HCT116 (cell line): Measurements from ENCODE around the gene SCGB1D2. TPM values are rescaled to one million over a fixed set of nuclear protein-coding genes. Genes with fewer than 3 reads are reported as not detected.

Source experiments
- ATAC-seq: fragments of 200-7000 bp; cut with Tn5 transposase; 2 replicates; pipeline ENCODE4 v1.9.1; 2020; ENCODE audit warnings: mild to moderate bottlenecking, moderate library complexity
- BruUV-seq: library from RNA; stranded (reverse); fragments of 400-500 nt; replicated peaks from 2 replicates; lab custom pipeline; 2021; lab: Mats Ljungman, UMichigan
- CTCF ChIA-PET: fragments of 300-600 bp; sonication (Branson Sonifier 250); formaldehyde crosslinking; loops from one replicate; lab custom pipeline; 2021; ENCODE audit warnings: antibody characterized with exemption; lab: Charles Lee
- POLR2A ChIA-PET: fragments of 300-600, 350-600 bp; sonication (Branson Sonifier 250); formaldehyde crosslinking; loops from one replicate; lab custom pipeline; 2021; ENCODE audit warnings: antibody characterized with exemption; lab: Charles Lee
- RAD21 ChIA-PET, 2 experiments: fragments of 300-600 bp; sonication (Branson Sonifier 250); formaldehyde crosslinking; loops; one replicate each; lab custom pipeline; 2023; ENCODE audit warnings: low total read pairs in 2 of 2; ENCODE audit not compliant: uncharacterized antibody in 2 of 2, unreplicated experiment in 2 of 2, low non-redundant PET in 1 of 2; lab: Charles Lee
- DNase-seq: peaks from one replicate; pipeline ENCODE4 v3.0.0-alpha.2; 2010; ENCODE audit warnings: low read depth, low spot score
- H2AFZ ChIP-seq: fragments of 200-600 bp; shearing (Covaris generic), sonication (generic); 2 replicates; pipeline ENCODE4 v1.6.1; 2017; ENCODE audit warnings: low read depth, mixed run types, mixed read lengths, antibody characterized with exemption, low read length; ENCODE audit not compliant: poor library complexity, severe bottlenecking
- H3K27ac ChIP-seq: 2 replicates; pipeline ENCODE4 v1.5.1; 2012; ENCODE audit warnings: low read depth, low read length
- H3K27me3 ChIP-seq: fragments of 200-600 bp; sonication (generic); 2 replicates; pipeline ENCODE4 v1.6.1; 2016; ENCODE audit warnings: mixed run types, low read length, mixed read lengths; ENCODE audit not compliant: insufficient read depth
- H3K36me3 ChIP-seq, 2 experiments: fragments of 200-500 bp in 1 of 2; fragments of 200-600 bp in 1 of 2; sonication (Bioruptor generic) in 1 of 2; sonication (generic) in 1 of 2; 2 replicates each; pipeline versions ENCODE4 v1.5.1 to v1.6.1; 2014 to 2016; ENCODE audit warnings: low read length in 2 of 2, inconsistent platforms in 1 of 2, mixed read lengths in 1 of 2, mixed run types in 1 of 2; ENCODE audit not compliant: insufficient read depth in 2 of 2, control insufficient read depth in 1 of 2
- H3K4me1 ChIP-seq, 2 experiments: fragments of 200-600 bp in 1 of 2; sonication (generic) in 1 of 2; 2 replicates each; pipeline versions ENCODE4 v1.5.1 to v1.6.1; 2012 to 2017; ENCODE audit warnings: low read length in 2 of 2, inconsistent platforms in 1 of 2, mild to moderate bottlenecking in 1 of 2, mixed read lengths in 1 of 2, mixed run types in 1 of 2, moderate library complexity in 1 of 2; ENCODE audit not compliant: insufficient read depth in 2 of 2, control insufficient read depth in 1 of 2
- H3K4me2 ChIP-seq: fragments of 200-600 bp; sonication (generic); 2 replicates; pipeline ENCODE4 v1.6.1; 2017; ENCODE audit warnings: mixed run types, low read length, mixed read lengths
- H3K4me3 ChIP-seq, 2 experiments: fragments of 200-600 bp in 1 of 2; sonication (generic) in 1 of 2; replicated peaks in 1 of 2; 2 replicates each; pipeline ENCODE4 v1.5.1; 2011 to 2016; ENCODE audit warnings: low read length in 2 of 2, control low read depth in 1 of 2, low read depth in 1 of 2, mild to moderate bottlenecking in 1 of 2, mixed read lengths in 1 of 2, mixed run types in 1 of 2
- H3K79me2 ChIP-seq: fragments of 200-600 bp; sonication (generic); 2 replicates; pipeline ENCODE4 v1.6.1; 2017; ENCODE audit warnings: mild to moderate bottlenecking, mixed run types, low read length, moderate library complexity, mixed read lengths; ENCODE audit not compliant: insufficient read depth
- H3K9ac ChIP-seq: fragments of 200-600 bp; sonication (generic); 2 replicates; pipeline ENCODE4 v1.6.1; 2016; ENCODE audit warnings: low read length, mixed read lengths
- H3K9me2 ChIP-seq: fragments of 200-600 bp; sonication (generic), shearing (Covaris generic); 2 replicates; pipeline ENCODE4 v1.6.1; 2017; ENCODE audit warnings: mixed run types, mild to moderate bottlenecking, moderate library complexity; ENCODE audit not compliant: insufficient read depth
- H3K9me3 ChIP-seq, 2 experiments: fragments of 200-500 bp in 1 of 2; fragments of 200-600 bp in 1 of 2; sonication (Bioruptor generic) in 1 of 2; sonication (generic) in 1 of 2; 2 replicates each; pipeline ENCODE4 v1.6.1; 2014 to 2017; ENCODE audit warnings: low read length in 2 of 2, mixed read lengths in 2 of 2, inconsistent platforms in 1 of 2, low read depth in 1 of 2, mild to moderate bottlenecking in 1 of 2, mixed run types in 1 of 2, moderate library complexity in 1 of 2; ENCODE audit not compliant: control insufficient read depth in 1 of 2, insufficient read depth in 1 of 2
- H4K20me1 ChIP-seq: fragments of 200-600 bp; sonication (generic), shearing (Covaris generic); 2 replicates; pipeline ENCODE4 v1.6.1; 2017; ENCODE audit warnings: mixed run types, mild to moderate bottlenecking, moderate library complexity; ENCODE audit not compliant: insufficient read depth
- CBX3 ChIP-seq: IDR thresholded peaks from 2 replicates; pipeline ENCODE4 v1.6.1; 2012; ENCODE audit warnings: low read depth
- CTCF ChIP-seq, 3 experiments: fragments of 200-600 bp in 1 of 3; sonication (generic) in 1 of 3; IDR thresholded peaks in 2 of 3; conservative IDR thresholded peaks in 1 of 3; 2 replicates each; pipeline ENCODE4 v1.5.1; 2012 to 2017; ENCODE audit warnings: low read depth in 2 of 3, low read length in 2 of 3, antibody characterized with exemption in 1 of 3, borderline replicate concordance in 1 of 3, control low read depth in 1 of 3, mild to moderate bottlenecking in 1 of 3, mixed read lengths in 1 of 3, mixed run types in 1 of 3, moderate library complexity in 1 of 3; ENCODE audit not compliant: insufficient read depth in 1 of 3
- EGR1 ChIP-seq: IDR thresholded peaks from 2 replicates; pipeline ENCODE4 v1.6.1; 2012; ENCODE audit warnings: low read depth
- EZH2 ChIP-seq: fragments of 200-600 bp; sonication (generic); IDR thresholded peaks from 2 replicates; pipeline ENCODE4 v1.6.1; 2017; ENCODE audit warnings: antibody characterized with exemption, mixed run types
- JUND ChIP-seq: IDR thresholded peaks from 2 replicates; pipeline ENCODE4 v1.6.1; 2012
- RAD21 ChIP-seq: IDR thresholded peaks from 2 replicates; pipeline ENCODE4 v1.6.1; 2012; ENCODE audit warnings: low read depth, mild to moderate bottlenecking
- SIN3A ChIP-seq: IDR thresholded peaks from 2 replicates; pipeline ENCODE4 v1.6.1; 2012; ENCODE audit warnings: low read depth
- TCF7L2 ChIP-seq: IDR thresholded peaks from 2 replicates; pipeline ENCODE4 v1.7.0; 2011; ENCODE audit warnings: borderline replicate concordance, inconsistent platforms; ENCODE audit not compliant: insufficient read depth, insufficient read length; ENCODE audit errors: extremely low read depth
- YY1 ChIP-seq: IDR thresholded peaks from 2 replicates; pipeline ENCODE4 v1.6.1; 2011; ENCODE audit warnings: low read length, low read depth, moderate library complexity, mild to moderate bottlenecking; ENCODE audit not compliant: insufficient replicate concordance; ENCODE audit errors: extremely low read depth
- ZNF274 ChIP-seq: fragments of 200-500 bp; sonication (Bioruptor generic); IDR thresholded peaks from 2 replicates; pipeline ENCODE4 v1.6.1; 2014; ENCODE audit warnings: mild to moderate bottlenecking, low read depth, low read length, inconsistent platforms
- intact Hi-C: fragments of 100-400 bp; cut with micrococcal nuclease; formaldehyde crosslinking; loops from 2 replicates; pipeline ENCODE4 v1.10.0; 2022
- total RNA-seq: library from RNA; stranded (reverse); gene quantifications from one replicate; pipeline ENCODE4 v1.2.1, GENCODE V29; 2021; ENCODE audit not compliant: unreplicated experiment

SCGB1D2 gene
- total RNA-seq, 1 experiment from 2014 or later = not detected

GRCh38 chr11:62221498-62221897, 20.5 kb upstream of the SCGB1D2 start (continued):
- no peak for TF ChIP-seq TCF7L2

- H3K9ac ChIP-seq = no peak overlapping the region
- TF ChIP-seq CBX3 (peak; percentile 96), TCF7L2 (no peak)
- BruUV-seq = no TSS peak
- H3K27me3 ChIP-seq = no peaks in the 10 kb centered on the region
- intact Hi-C loops = no loop called here
- no peaks in the 10 kb centered on the region for H3K4me1 ChIP-seq
- peaks cover 11 to 18% of the 10 kb centered on the region in 2 experiments; a peak in 2 of 4 replicates for H3K9me3 ChIP-seq
- DNase-seq = no peak
- H3K79me2 ChIP-seq = no peaks in the 10 kb centered on the region
- H3K36me3 ChIP-seq = no peaks in the 10 kb centered on the region
- POLR2A ChIA-PET = no interaction called here
- no peak overlapping the region for H2AFZ ChIP-seq
- CTCF ChIA-PET = no interaction called here
- no peak overlapping the region for H3K27ac ChIP-seq
- no peaks in the 10 kb centered on the region for H4K20me1 ChIP-seq
- RAD21 ChIA-PET = no interaction called here
- no peak overlapping the region for H3K4me2 ChIP-seq
- no peaks in the 10 kb centered on the region for H3K9me2 ChIP-seq
- no peak overlapping the region for H3K4me3 ChIP-seq
- no peak for ATAC-seq
These were observed 18.9 kb upstream of the SCGB1D2 start for GRCh38 chr11:62223095-62223494.

- TF ChIP-seq SIN3A (no peak), YY1 (no peak), ZNF274 (no peak), RAD21 (peak; percentile 49), JUND (no peak), EZH2 (no peak), CTCF (IDR thresholded peaks at IDR 0.05 in 2 of 3, conservative IDR thresholded peaks at IDR 0.05 in 1 of 3; ENCODE audit: borderline replicate concordance in 1 of 3, insufficient read depth in 1 of 3, low read depth in 2 of 3, low read length in 2 of 3) (peak; percentile 12 to 48 (median 31); a peak in 3 of 6 replicates), EGR1 (no peak)
- BruUV-seq = no TSS peak
- no peaks in the 10 kb centered on the region for H3K79me2 ChIP-seq
- no peaks in the 10 kb centered on the region for H3K9me2 ChIP-seq
- no peak for DNase-seq
- ChIA-PET POLR2A (no interaction called here), CTCF (interaction anchor here (0.6 kb wide), 1 partner anchor 142 kb away, joined by 3 read pairs; no protein-coding TSS in a partner anchor), RAD21 (no interaction called here)
- no peaks in the 10 kb centered on the region for H3K4me1 ChIP-seq
- no peak overlapping the region for H2AFZ ChIP-seq
- no peak overlapping the region for H3K4me2 ChIP-seq
- no peaks in the 10 kb centered on the region for H3K9me3 ChIP-seq
- intact Hi-C loops = loop anchor here (5.0 kb wide), 2 partner anchors 79 to 144 kb away; no protein-coding TSS in a partner anchor
- no peaks in the 10 kb centered on the region for H3K36me3 ChIP-seq
- no peak overlapping the region for H3K27ac ChIP-seq
- no peak overlapping the region for H3K4me3 ChIP-seq
- H3K9ac ChIP-seq = no peak overlapping the region
- ATAC-seq = no peak; the same call in 1 of the 2 replicates
- peaks cover 34% of the 10 kb centered on the region; the same call in 1 of the 2 replicates for H3K27me3 ChIP-seq
- no peaks in the 10 kb centered on the region for H4K20me1 ChIP-seq
These were observed 8.3 kb upstream of the SCGB1D2 start for GRCh38 chr11:62233730-62234129.
